Cerebellar cortex (tissue), 1 donor: ENCODE results near the gene CYP26B1.

Experiments
- DNase-seq: peaks from one replicate; pipeline ENCODE4 v3.0.0-alpha.2; 2015; ENCODE audit warnings: low spot score

The CYP26B1 gene

DNA sequence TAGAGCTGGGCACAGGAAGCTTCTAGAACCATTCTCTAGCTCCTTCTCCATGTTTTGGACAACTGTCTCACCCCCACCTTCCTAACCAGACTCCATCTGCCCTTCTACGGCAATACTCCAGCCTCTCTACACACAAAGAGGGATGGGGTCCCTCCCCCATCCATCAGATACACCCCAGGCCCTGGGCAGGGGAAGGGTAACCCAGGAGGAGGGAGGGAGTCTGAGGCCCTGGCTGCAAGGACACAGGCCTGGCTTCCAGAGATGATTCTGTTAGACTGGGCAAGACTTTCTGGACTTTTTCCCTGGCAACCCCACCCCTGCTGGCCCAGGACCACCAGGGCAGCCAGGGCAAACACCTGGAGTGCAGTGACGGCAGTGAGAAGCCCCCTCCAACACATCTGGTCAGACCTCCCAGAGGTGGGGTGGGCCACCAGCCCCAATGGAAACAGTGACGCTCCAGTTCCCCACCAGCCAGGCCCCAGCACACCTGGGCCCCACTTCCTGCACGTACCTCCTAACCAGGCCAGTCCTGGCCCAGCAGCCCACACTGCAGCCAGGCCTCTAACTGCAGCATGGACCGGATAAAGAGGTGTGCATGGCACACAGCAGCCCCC, 6.5 kb downstream of the CYP26B1 start:
- DNase-seq: no peak

- no peak for DNase-seq
Measured at GRCh38 chr2:72140621-72140960, 7.1 kb downstream of the CYP26B1 start.

- no peak for DNase-seq
Measured at GRCh38 chr2:72139874-72140620, 7.6 kb downstream of the CYP26B1 start.

DNA sequence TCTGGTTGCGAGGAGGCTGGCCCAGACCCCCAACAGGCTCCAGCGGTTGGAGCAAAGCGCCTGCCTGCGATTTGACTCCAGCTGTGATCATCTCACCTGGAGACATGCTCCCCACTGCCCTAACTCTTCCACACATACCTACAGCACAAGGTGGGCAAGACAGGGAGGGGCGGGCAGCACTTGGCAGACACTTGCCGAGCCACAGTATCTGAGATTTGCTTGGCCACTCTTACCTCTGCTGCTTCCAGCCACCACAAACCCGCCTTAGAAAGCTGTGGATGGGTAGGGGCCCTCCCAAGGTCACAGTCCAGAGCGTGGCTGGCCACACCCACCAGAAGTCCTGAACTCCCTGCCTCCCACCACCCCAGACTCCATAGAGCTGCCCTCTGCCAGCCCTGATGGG, 8.2 kb downstream of the CYP26B1 start:
- DNase-seq: no peak

DNA sequence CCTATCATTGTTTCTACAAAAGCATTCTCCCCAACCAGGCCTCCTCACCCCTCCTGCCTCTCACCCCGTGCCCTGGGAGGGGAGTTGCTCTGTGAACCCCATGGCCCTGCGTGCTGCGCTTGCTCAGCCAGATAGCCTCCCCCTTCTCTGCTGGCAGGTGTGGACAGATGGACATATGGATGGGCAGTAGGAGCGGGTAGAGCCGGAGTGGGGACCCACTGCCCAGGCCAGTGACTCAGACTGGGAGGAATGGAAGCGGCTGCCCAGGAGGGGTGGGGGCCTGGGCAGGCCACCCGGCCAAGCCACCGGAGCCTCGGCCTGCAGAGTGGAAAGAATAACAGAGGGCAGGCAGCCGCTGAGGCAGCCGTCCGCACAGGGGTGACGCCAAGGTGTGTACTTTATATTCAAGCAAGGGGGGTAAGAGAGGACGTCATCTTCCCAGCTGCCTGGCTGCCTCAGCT, 8.7 kb downstream of the CYP26B1 start:
- no peak for DNase-seq

DNA sequence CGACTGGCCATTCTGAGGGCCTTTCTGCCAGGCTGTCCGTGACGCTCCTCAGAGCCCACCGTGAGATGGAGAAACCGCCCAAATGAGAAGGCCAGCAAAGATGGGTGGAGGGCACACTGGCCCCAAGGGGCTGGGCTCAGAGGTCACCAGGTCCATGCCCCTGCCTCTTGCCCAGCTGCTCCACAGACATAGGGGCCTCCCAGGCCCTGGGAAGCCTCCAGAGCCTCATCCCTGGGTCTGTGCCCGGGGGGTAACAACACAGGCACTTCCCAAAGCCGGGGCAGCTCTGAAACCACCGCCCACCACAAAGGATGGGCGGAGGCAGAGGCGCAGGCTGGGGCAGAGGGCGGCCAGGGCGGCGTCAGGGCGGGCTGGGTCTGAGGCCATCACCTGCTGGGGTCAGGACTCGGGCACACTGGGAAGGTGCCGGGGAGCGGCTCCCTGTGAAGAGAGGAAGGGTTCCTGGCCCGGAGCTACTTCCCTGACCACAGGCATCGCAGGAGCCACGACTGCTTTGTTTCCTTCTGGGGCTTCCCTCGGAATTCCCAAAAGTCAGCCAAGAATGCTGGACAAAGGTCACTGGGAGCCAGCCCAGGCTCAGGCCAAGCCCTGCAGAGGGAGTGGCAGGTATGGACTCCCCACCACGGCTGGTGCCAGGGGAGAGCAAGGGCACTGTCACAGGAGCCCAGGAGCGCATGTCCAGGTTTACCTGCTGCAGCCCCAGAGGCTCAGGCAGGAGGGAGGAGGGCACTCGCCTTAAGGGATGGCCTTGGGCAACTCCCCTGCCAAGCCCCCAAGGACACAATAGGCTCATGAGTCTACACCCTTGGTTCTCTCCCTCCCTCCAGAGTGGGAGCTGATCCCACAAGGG, 9.4 kb downstream of the CYP26B1 start:
- DNase-seq: no peak

DNA sequence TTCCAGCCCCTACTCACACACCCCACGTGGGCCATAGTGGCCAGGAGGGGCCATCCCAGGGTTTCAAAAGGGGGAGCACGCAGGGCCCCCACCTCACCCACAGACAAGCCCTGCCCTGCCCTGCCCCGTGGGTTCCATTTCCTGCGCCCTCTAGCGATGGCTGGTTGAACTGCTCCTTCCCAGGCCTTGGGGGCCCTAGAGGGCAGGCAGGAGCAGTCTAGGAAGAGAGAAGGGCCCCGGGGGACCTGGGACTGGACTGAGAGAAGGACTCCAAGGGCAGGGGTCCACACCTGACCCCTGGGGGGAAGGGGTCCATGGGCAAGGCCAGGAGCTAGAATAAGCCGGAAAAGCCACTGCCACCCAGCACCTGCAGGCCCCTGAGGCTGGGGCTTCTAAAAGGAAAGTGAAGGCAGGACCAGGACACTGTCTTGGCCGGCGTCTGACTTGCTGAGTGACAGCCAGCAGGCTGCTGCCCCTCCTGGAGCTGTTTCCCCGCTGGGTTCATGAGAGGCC, 10.1 kb downstream of the CYP26B1 start:
- no peak for DNase-seq

DNA sequence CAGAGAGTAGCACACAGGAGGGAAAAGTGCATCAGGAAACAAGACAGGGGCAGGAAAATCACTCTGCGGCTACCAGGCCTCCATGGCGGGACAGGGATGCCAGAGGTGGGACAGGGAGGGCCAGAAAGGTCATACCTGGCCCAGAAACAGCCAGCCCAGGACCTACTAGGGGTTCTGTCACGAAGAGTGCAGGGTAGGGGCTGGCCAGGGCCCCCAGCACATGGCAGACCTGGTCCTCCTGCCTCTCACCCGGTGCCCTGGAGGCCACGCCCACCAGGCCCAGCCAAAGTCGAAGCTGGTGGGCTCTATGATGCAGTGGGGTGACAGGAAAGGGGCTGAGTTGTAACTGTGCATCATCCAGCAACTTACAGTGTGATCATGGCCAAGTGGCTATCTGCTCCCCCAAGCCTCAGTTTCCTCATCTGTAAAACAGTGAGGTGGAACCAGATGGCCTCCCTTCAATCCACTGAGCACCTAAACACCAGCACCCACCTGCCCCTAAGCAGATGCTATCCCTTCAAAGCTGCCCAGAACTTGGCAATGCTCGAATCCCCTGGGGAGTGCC, 10.6 kb downstream of the CYP26B1 start:
- DNase-seq: no peak

GRCh38 chr2:72136331-72136730, 11.3 kb downstream of the CYP26B1 start:
- no peak for DNase-seq

GRCh38 chr2:72135921-72136320, 11.7 kb downstream of the CYP26B1 start:
- DNase-seq: no peak

- DNase-seq: no peak
Measured at GRCh38 chr2:72134997-72135800, 12.5 kb downstream of the CYP26B1 start.

GRCh38 chr2:72134408-72134996, 13.2 kb downstream of the CYP26B1 start:
- no peak for DNase-seq

DNA sequence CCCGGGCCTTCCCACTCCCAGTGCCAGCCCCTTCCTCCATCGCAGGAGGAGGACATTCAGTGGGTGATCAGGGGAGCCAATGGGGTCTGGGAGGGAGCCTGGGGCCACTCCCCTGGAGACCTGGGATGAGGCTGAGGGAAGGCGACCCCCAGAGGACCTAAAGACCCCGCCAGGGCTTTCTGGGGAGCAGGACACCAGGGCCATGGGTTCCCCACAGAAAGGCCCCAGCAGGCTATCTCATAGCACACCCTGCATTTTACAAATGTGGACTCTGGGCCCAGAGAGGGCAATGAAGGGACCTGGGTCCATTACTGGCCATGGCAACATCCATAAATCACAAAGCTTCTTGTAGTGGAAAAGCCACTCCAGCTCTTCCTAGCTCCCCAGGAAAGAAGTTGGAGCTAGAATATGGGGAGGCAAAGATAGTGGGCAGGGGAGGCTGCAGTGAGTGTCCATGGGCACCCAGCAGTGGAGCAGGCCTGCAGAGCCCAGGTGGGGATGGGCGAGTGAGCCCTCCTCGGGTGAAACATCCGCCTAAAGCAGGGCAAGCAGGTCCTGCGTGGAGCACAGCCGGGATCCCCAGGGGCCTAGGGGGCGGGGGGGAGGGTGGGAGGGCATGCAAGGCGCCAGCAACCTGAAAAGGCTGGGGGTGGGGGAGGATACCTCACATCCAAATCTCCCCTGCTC, 13.8 kb downstream of the CYP26B1 start:
- no peak for DNase-seq

DNA sequence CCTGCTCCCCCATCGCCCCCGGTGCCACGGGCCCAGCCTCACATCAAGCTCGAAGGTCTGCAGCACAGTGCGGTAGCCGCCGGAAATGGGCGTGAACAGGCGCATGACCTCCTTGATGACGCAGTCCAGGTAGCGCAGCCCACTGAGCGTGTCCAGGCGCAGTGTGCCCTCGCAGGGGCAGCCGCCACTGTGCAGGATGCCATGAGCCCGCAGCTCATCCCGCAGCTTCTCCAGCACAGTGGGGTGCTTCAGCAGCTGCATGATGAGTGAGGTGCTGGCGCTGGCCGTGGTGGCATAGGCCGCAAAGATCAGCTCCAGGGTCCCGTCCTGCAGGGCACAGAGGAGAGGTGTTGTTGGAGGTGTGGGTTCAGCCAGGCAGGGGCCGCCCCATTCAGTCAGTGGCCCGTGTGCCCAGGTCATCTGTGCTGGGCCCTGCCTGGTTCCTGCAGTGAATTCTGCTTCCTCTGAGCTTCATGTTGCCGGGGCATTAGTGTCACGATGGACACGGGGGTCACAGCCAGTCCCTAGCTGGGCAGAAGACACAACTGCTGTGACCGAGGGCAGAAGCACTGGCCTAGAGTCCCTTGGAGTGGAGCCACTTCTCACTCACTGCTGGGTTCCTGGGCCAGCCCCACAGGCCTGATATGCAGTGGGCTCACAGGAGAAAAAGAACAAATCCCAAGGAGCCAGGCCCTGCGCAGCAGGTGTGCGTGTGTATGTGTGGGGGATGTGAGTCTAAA, 14.5 kb downstream of the CYP26B1 start:
- no peak for DNase-seq

- DNase-seq: no peak
Measured at GRCh38 chr2:72131916-72132841, 15.5 kb downstream of the CYP26B1 start.

DNA sequence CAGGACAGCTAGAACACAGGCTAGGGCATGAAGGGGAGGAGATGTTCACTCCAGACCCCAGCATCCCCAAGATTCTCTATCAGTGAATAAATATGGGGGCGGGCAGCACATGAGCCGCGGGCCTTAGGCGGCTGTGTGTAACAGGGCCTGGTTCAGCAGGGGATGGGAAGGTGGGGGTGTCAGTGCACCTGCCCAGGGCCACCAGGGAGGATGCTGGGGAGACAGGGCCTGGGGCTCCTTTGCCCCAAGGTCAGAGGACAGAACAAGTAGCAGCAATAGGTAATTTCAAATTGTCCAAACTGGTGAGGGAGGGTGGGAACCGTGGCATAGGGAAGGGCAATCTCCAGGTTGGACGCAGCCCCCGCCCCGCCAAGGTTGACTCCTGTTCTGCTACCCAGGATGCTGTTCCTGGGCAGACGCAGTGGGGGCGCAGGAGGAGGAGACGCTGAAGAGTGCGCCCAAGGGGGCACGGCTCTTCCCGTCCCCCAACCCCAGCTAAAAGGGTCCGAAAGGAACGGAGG, 16.2 kb downstream of the CYP26B1 start:
- DNase-seq: no peak

DNA sequence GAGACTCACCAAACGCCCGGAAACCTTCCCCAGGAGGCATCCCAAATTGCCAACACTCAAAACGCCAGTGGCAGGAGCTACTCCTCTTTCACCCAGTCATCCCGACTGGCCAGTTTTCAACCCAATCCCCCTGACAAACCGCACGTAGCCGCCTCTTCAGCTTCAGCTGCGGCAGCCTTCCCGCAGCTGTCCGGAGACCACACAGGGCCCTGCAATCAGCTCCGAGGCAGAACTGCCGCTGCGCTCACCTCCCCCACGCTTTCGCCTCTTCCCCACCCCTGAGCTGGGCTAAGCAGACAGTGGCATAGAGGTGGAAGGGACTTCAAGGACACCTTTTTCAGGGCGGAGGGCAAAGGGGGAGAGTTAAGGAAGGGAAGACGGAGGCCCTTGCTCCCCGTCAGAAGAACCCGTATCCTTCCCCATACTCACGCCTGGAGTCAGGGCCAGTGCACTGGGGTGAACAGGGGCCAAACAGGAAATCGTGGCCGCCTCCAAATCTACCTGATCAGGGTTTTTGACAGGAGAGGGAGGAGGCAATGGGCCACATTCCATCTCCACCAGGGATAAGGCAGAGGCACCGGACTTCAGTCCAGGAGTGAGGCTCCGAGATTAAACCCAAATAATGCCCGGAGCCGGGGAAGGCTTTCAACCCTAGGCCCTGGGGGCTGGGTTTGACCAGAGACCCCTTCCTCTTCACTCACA, 16.9 kb downstream of the CYP26B1 start:
- no peak for DNase-seq
